Measurements from ENCODE around the gene ANKS4B. TPM values are rescaled to one million over a fixed set of nuclear protein-coding genes. Genes with fewer than 3 reads are reported as not detected.
A peak's percentile ranks its signal among the peaks of the same experiment; 100 is the strongest.
"Not testable (repeated sequence)": the region's sequence is repeated elsewhere in the genome, so short reads cannot be mapped to it uniquely, and the experiment has no call there.

Gene ANKS4B
- polyA plus RNA-seq, result not detected

- H3K4me3 Mint-ChIP-seq, result no peak within 1 kb of the TSS
- peaks cover 4 to 15% (median 13%) of the 10 kb centered on the region in 3 donors for H3K27me3 Mint-ChIP-seq (ENCODE audit: low read depth in 3 of 3)
- no peak for DNase-seq
- H3K36me3 Mint-ChIP-seq, result no peaks in the 10 kb centered on the region
- H3K9me3 Mint-ChIP-seq, result peaks cover 0 to 2% (median 0%) of the 10 kb centered on the region in 6 donors
- no peak within 1 kb of the TSS for H3K27ac Mint-ChIP-seq
- no peaks in the 10 kb centered on the region for H3K4me1 Mint-ChIP-seq
Measured at GRCh38 chr16:21233521-21234150, at the start of gene ANKS4B. Gene ANKS4B (plus strand): TSS chr16:21233699. CDS start chr16:21233738, 39 bp downstream.

GRCh38 chr16:21183995-21184394 lies 49.5 kb upstream of the ANKS4B start:
- no peak overlapping the region for H3K27ac Mint-ChIP-seq
- no peak overlapping the region for H3K4me3 Mint-ChIP-seq
- DNase-seq, result no peak
- no peaks in the 10 kb centered on the region for H3K9me3 Mint-ChIP-seq
- H3K27me3 Mint-ChIP-seq (ENCODE audit: low read depth in 3 of 3), result peaks cover 0 to 6% (median 2%) of the 10 kb centered on the region in 3 donors
- peaks cover 21 to 23% (median 22%) of the 10 kb centered on the region in 3 donors for H3K36me3 Mint-ChIP-seq
- H3K4me1 Mint-ChIP-seq, result peaks cover 0 to 1% of the 10 kb centered on the region in 2 donors

GRCh38 chr16:21184834-21185233 lies 48.7 kb upstream of the ANKS4B start:
- DNase-seq, result no peak
- Mint-ChIP-seq H3K9me3 (no peaks in the 10 kb centered on the region), H3K4me1 (peaks cover 0 to 1% of the 10 kb centered on the region in 2 donors), H3K27ac (no peak overlapping the region), H3K27me3 (ENCODE audit: low read depth in 3 of 3) (peaks cover 0 to 7% (median 2%) of the 10 kb centered on the region in 3 donors), H3K36me3 (peaks cover 19 to 20% (median 19%) of the 10 kb centered on the region in 3 donors), H3K4me3 (no peak overlapping the region)

- Mint-ChIP-seq H3K27ac (no peak overlapping the region), H3K4me1 (peaks cover 0 to 1% of the 10 kb centered on the region in 2 donors), H3K27me3 (ENCODE audit: low read depth in 3 of 3) (peaks cover 0 to 10% (median 4%) of the 10 kb centered on the region in 3 donors), H3K4me3 (no peak overlapping the region), H3K36me3 (peaks cover 15 to 18% (median 15%) of the 10 kb centered on the region in 3 donors), H3K9me3 (no peaks in the 10 kb centered on the region)
- no peak for DNase-seq
Measured at GRCh38 chr16:21185659-21186325, 47.7 kb upstream of the ANKS4B start.

GRCh38 chr16:21186326-21186691 lies 47.2 kb upstream of the ANKS4B start:
- H3K4me3 Mint-ChIP-seq, result no peak overlapping the region
- no peak overlapping the region for H3K27ac Mint-ChIP-seq
- peaks cover 9 to 13% (median 10%) of the 10 kb centered on the region in 3 donors for H3K36me3 Mint-ChIP-seq
- peaks cover 0 to 10% (median 4%) of the 10 kb centered on the region in 3 donors for H3K27me3 Mint-ChIP-seq (ENCODE audit: low read depth in 3 of 3)
- no peaks in the 10 kb centered on the region for H3K9me3 Mint-ChIP-seq
- peaks cover 0 to 1% of the 10 kb centered on the region in 2 donors for H3K4me1 Mint-ChIP-seq
- DNase-seq, result no peak

- no peak overlapping the region for H3K4me3 Mint-ChIP-seq
- peaks cover 4 to 10% (median 6%) of the 10 kb centered on the region in 3 donors for H3K27me3 Mint-ChIP-seq (ENCODE audit: low read depth in 3 of 3)
- H3K27ac Mint-ChIP-seq, result no peak overlapping the region
Measured at GRCh38 chr16:21189311-21189710, 44.2 kb upstream of the ANKS4B start.

GRCh38 chr16:21190013-21190412 lies 43.5 kb upstream of the ANKS4B start:
- peaks cover 0 to 1% of the 10 kb centered on the region in 2 donors for H3K4me1 Mint-ChIP-seq
- no peak overlapping the region for H3K27ac Mint-ChIP-seq
- no peak overlapping the region for H3K4me3 Mint-ChIP-seq
- DNase-seq, result no peak
- no peaks in the 10 kb centered on the region for H3K9me3 Mint-ChIP-seq
- H3K36me3 Mint-ChIP-seq, result no peaks in the 10 kb centered on the region
- H3K27me3 Mint-ChIP-seq (ENCODE audit: low read depth in 3 of 3), result peaks cover 4 to 12% (median 6%) of the 10 kb centered on the region in 3 donors

More at GRCh38 chr16:21189311-21189710, 44.2 kb upstream of the ANKS4B start:
- Mint-ChIP-seq H3K9me3 (no peaks in the 10 kb centered on the region), H3K36me3 (no peaks in the 10 kb centered on the region), H3K4me1 (peaks cover 0 to 1% of the 10 kb centered on the region in 2 donors)
- no peak for DNase-seq

- Mint-ChIP-seq H3K9me3 (no peaks in the 10 kb centered on the region), H3K27me3 (ENCODE audit: low read depth in 3 of 3) (peaks cover 4 to 12% (median 6%) of the 10 kb centered on the region in 3 donors), H3K4me1 (peaks cover 0 to 1% of the 10 kb centered on the region in 2 donors), H3K27ac (no peak overlapping the region), H3K36me3 (no peaks in the 10 kb centered on the region), H3K4me3 (no peak overlapping the region)
- no peak for DNase-seq
Measured at GRCh38 chr16:21190599-21190998, 42.9 kb upstream of the ANKS4B start.

- no peaks in the 10 kb centered on the region for H3K9me3 Mint-ChIP-seq
- no peak for DNase-seq
- H3K4me1 Mint-ChIP-seq, result peaks cover 0 to 1% of the 10 kb centered on the region in 2 donors
- H3K27ac Mint-ChIP-seq, result no peak overlapping the region
- no peaks in the 10 kb centered on the region for H3K36me3 Mint-ChIP-seq
- H3K27me3 Mint-ChIP-seq (ENCODE audit: low read depth in 3 of 3), result peaks cover 2 to 12% (median 6%) of the 10 kb centered on the region in 3 donors
- H3K4me3 Mint-ChIP-seq, result no peak overlapping the region
Measured at GRCh38 chr16:21192991-21193390, 40.5 kb upstream of the ANKS4B start.

GRCh38 chr16:21194771-21195301 lies 38.7 kb upstream of the ANKS4B start:
- no peak overlapping the region for H3K4me3 Mint-ChIP-seq
- H3K9me3 Mint-ChIP-seq, result no peaks in the 10 kb centered on the region
- no peaks in the 10 kb centered on the region for H3K4me1 Mint-ChIP-seq
- no peak overlapping the region for H3K27ac Mint-ChIP-seq
- H3K36me3 Mint-ChIP-seq, result no peaks in the 10 kb centered on the region
- H3K27me3 Mint-ChIP-seq (ENCODE audit: low read depth in 3 of 3), result peaks cover 2 to 6% (median 6%) of the 10 kb centered on the region in 3 donors
- no peak for DNase-seq

- not testable (repeated sequence) for H3K4me1 Mint-ChIP-seq; H3K27me3 Mint-ChIP-seq (ENCODE audit: low read depth in 3 of 3); H3K4me3 Mint-ChIP-seq; H3K9me3 Mint-ChIP-seq; H3K36me3 Mint-ChIP-seq; H3K27ac Mint-ChIP-seq; DNase-seq
Measured at GRCh38 chr16:21195330-21195729, 38.2 kb upstream of the ANKS4B start.

- Mint-ChIP-seq H3K4me3 (no peak overlapping the region), H3K9me3 (no peaks in the 10 kb centered on the region), H3K27me3 (ENCODE audit: low read depth in 3 of 3) (peaks cover 0 to 6% (median 2%) of the 10 kb centered on the region in 3 donors), H3K27ac (no peak overlapping the region), H3K36me3 (no peaks in the 10 kb centered on the region), H3K4me1 (no peaks in the 10 kb centered on the region)
- no peak for DNase-seq
Measured at GRCh38 chr16:21197112-21197511, 36.4 kb upstream of the ANKS4B start.

GRCh38 chr16:21197621-21198020 lies 35.9 kb upstream of the ANKS4B start:
- H3K9me3 Mint-ChIP-seq, result no peaks in the 10 kb centered on the region
- H3K27me3 Mint-ChIP-seq (ENCODE audit: low read depth in 3 of 3), result peaks cover 0 to 6% (median 2%) of the 10 kb centered on the region in 3 donors
- H3K36me3 Mint-ChIP-seq, result no peaks in the 10 kb centered on the region
- no peaks in the 10 kb centered on the region for H3K4me1 Mint-ChIP-seq
- no peak overlapping the region for H3K27ac Mint-ChIP-seq
- DNase-seq, result no peak
- H3K4me3 Mint-ChIP-seq, result peak overlapping the region in 1 of 5 donors; percentile 7

GRCh38 chr16:21199607-21200218 lies 33.8 kb upstream of the ANKS4B start:
- DNase-seq, result no peak
- Mint-ChIP-seq H3K27me3 (ENCODE audit: low read depth in 3 of 3) (no peaks in the 10 kb centered on the region), H3K4me1 (no peaks in the 10 kb centered on the region), H3K27ac (no peak overlapping the region), H3K9me3 (no peaks in the 10 kb centered on the region), H3K4me3 (no peak overlapping the region), H3K36me3 (no peaks in the 10 kb centered on the region)

Data from immature natural killer cell (primary cell).